Measurements from ENCODE around the gene SERPINA9.

Gene SERPINA9

GRCh38 chr14:94462219-94462551, 13.8 kb downstream of the SERPINA9 start:
- FAIRE-seq, result no peak
- DNase-seq (ENCODE audit: insufficient read length, low spot score), result no peak
- no peak for TF ChIP-seq CTCF (IDR thresholded peaks at IDR 0.05; ENCODE audit: insufficient read depth, missing control alignments)

- TF ChIP-seq CTCF (IDR thresholded peaks at IDR 0.05; ENCODE audit: insufficient read depth, missing control alignments), result no peak
- FAIRE-seq, result no peak
- DNase-seq (ENCODE audit: insufficient read length, low spot score), result no peak
Measured at GRCh38 chr14:94461526-94462218, 14.3 kb downstream of the SERPINA9 start.

- FAIRE-seq, result no peak
- no peak for TF ChIP-seq CTCF (IDR thresholded peaks at IDR 0.05; ENCODE audit: insufficient read depth, missing control alignments)
- no peak for DNase-seq (ENCODE audit: insufficient read length, low spot score)
Measured at GRCh38 chr14:94460631-94461416, 15.2 kb downstream of the SERPINA9 start.

- FAIRE-seq, result no peak
- DNase-seq (ENCODE audit: insufficient read length, low spot score), result no peak
- no peak for TF ChIP-seq CTCF (IDR thresholded peaks at IDR 0.05; ENCODE audit: insufficient read depth, missing control alignments)
Measured at GRCh38 chr14:94458558-94459205, 17.3 kb downstream of the SERPINA9 start.

- DNase-seq (ENCODE audit: insufficient read length, low spot score) (no peak), FAIRE-seq (no peak)
- TF ChIP-seq CTCF (IDR thresholded peaks at IDR 0.05; ENCODE audit: insufficient read depth, missing control alignments), result no peak
Measured at GRCh38 chr14:94458096-94458495, 17.9 kb downstream of the SERPINA9 start.

- TF ChIP-seq CTCF (IDR thresholded peaks at IDR 0.05; ENCODE audit: insufficient read depth, missing control alignments), result no peak
- DNase-seq (ENCODE audit: insufficient read length, low spot score) (no peak), FAIRE-seq (no peak)
Measured at GRCh38 chr14:94455928-94456327, 20.1 kb downstream of the SERPINA9 start.

Data from D721Med (cell line).